OCI-M2 (cell line): ENCODE data around the gene ROPN1.

ENCODE experiments used
- DNase-seq: peaks from one replicate; lab custom pipeline; 2025; ENCODE audit not compliant: unreplicated experiment; lab: John Stamatoyannopoulos, UW

Gene ROPN1

GRCh38 chr3:123951522-123952447 is 40.1 kb downstream of the ROPN1 start:
- DNase-seq, result no peak

- no peak for DNase-seq
Measured at GRCh38 chr3:123949641-123950040, 42.3 kb downstream of the ROPN1 start.

- no peak for DNase-seq
Measured at GRCh38 chr3:123948449-123948848, 43.5 kb downstream of the ROPN1 start.

GRCh38 chr3:123947482-123947881 is 44.4 kb downstream of the ROPN1 start:
- no peak for DNase-seq

GRCh38 chr3:123941542-123941941 is 50.4 kb downstream of the ROPN1 start:
- DNase-seq, result no peak

GRCh38 chr3:123941121-123941520 is 50.8 kb downstream of the ROPN1 start:
- DNase-seq, result no peak

- no peak for DNase-seq
Measured at GRCh38 chr3:123939706-123940105, 52.2 kb downstream of the ROPN1 start.

GRCh38 chr3:123936400-123936799 is 55.5 kb downstream of the ROPN1 start:
- no peak for DNase-seq

GRCh38 chr3:123935830-123936229 is 56.1 kb downstream of the ROPN1 start:
- DNase-seq, result no peak

GRCh38 chr3:123934250-123934649 is 57.7 kb downstream of the ROPN1 start:
- no peak for DNase-seq

GRCh38 chr3:123930445-123930844 is 61.5 kb downstream of the ROPN1 start:
- no peak for DNase-seq

GRCh38 chr3:123929325-123929724 is 62.6 kb downstream of the ROPN1 start:
- DNase-seq, result no peak

- DNase-seq, result no peak
Measured at GRCh38 chr3:123926396-123926795, 65.5 kb downstream of the ROPN1 start.

GRCh38 chr3:123920868-123921267 is 71.1 kb downstream of the ROPN1 start:
- no peak for DNase-seq

- no peak for DNase-seq
Measured at GRCh38 chr3:123920383-123920782, 71.5 kb downstream of the ROPN1 start.

GRCh38 chr3:123919353-123919752 is 72.6 kb downstream of the ROPN1 start:
- no peak for DNase-seq
